Measurements from ENCODE around the gene RBFOX2.
"Not testable (repeated sequence)": the region's sequence is repeated elsewhere in the genome, so short reads cannot be mapped to it uniquely, and the experiment has no call there.

Gene RBFOX2

DNA sequence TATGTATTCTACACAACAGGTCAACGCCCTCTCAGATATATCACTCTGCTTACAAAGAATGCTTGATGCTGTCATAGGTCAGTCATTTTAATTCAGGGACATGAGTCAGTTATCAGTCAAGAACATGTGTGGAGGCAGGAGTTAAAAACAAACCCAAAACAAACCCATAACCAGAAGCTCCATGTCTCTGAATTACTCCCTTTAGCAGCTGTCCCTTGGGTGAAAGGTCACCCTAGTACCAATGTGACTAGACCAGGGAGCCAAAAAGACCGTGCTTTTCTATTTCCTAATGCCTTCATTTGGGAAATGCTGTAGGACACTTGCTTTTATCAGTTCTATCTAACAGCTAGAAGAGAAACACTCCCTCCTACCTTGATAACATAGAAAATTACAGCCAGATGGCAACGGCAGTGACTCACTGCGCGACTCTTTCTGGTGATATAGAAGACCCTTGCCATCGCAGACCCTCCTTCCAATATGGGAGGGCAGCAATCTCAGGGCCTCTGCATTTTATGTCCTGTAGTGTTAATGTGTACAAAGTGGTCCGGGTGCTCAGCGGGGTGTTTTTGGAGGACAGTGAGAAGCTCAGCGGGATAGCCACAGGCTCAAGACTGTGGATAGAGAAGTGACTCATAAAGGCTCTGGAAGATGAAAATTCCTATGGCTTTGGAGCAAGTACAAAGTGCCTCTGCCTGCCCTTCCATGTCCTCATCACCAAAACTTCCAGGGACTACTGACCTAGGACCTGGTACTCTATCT is 286.1 kb downstream of the RBFOX2 start:
- no peak for FAIRE-seq
- TF ChIP-seq, protein P1, sequence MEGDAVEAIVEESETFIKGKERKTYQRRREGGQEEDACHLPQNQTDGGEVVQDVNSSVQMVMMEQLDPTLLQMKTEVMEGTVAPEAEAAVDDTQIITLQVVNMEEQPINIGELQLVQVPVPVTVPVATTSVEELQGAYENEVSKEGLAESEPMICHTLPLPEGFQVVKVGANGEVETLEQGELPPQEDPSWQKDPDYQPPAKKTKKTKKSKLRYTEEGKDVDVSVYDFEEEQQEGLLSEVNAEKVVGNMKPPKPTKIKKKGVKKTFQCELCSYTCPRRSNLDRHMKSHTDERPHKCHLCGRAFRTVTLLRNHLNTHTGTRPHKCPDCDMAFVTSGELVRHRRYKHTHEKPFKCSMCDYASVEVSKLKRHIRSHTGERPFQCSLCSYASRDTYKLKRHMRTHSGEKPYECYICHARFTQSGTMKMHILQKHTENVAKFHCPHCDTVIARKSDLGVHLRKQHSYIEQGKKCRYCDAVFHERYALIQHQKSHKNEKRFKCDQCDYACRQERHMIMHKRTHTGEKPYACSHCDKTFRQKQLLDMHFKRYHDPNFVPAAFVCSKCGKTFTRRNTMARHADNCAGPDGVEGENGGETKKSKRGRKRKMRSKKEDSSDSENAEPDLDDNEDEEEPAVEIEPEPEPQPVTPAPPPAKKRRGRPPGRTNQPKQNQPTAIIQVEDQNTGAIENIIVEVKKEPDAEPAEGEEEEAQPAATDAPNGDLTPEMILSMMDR (IDR thresholded peaks at IDR 0.05; ENCODE audit: insufficient read depth, missing control alignments): no peak
- DNase-seq (ENCODE audit: insufficient read length, low spot score): no peak

DNA sequence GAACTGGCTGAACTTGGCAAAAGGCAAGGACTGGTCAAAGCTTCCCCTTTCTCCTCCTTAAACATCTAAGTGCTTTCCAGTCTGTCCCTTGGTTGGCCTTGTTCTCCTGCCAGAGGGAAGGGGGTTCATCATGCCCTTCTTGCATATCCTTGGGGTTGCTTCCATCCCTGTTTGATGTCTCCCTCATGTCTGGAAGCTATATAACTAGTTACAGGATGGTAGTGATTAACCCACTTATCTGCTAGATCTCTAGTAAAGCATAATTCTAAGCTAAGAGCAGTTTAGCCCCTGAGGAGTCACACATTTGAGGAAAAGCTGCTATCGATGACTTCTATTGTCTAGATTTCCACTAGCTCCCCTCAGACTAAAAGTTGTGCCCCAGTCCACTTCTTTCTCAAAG is 288.0 kb downstream of the RBFOX2 start:
- TF ChIP-seq, protein P1 (IDR thresholded peaks at IDR 0.05; ENCODE audit: insufficient read depth, missing control alignments): no peak
- DNase-seq (ENCODE audit: insufficient read length, low spot score) (no peak), FAIRE-seq (no peak)

DNA sequence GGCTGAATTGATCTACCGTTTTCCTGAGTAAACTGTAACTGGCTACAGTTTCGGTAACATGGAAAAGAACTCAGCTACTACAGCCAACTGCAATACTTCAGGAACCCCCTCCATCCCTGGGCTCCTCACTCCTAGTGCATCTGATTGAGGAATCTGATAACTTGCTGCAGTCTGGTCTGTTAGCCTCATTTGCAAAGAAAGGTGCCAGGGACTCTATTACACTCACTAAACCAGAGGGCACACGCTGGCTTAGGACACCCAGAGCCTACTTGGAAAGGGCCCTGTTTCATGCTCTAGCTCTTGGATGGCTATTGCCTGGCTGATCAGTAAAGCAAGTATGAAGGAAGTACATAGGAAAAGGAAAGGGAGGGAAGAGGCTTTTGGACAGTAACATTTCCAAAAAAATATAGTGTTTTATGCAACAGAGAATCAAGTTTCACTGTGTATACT is 288.7 kb downstream of the RBFOX2 start:
- no peak for FAIRE-seq
- TF ChIP-seq, protein P1 (IDR thresholded peaks at IDR 0.05; ENCODE audit: insufficient read depth, missing control alignments): no peak
- DNase-seq (ENCODE audit: insufficient read length, low spot score): no peak

DNA sequence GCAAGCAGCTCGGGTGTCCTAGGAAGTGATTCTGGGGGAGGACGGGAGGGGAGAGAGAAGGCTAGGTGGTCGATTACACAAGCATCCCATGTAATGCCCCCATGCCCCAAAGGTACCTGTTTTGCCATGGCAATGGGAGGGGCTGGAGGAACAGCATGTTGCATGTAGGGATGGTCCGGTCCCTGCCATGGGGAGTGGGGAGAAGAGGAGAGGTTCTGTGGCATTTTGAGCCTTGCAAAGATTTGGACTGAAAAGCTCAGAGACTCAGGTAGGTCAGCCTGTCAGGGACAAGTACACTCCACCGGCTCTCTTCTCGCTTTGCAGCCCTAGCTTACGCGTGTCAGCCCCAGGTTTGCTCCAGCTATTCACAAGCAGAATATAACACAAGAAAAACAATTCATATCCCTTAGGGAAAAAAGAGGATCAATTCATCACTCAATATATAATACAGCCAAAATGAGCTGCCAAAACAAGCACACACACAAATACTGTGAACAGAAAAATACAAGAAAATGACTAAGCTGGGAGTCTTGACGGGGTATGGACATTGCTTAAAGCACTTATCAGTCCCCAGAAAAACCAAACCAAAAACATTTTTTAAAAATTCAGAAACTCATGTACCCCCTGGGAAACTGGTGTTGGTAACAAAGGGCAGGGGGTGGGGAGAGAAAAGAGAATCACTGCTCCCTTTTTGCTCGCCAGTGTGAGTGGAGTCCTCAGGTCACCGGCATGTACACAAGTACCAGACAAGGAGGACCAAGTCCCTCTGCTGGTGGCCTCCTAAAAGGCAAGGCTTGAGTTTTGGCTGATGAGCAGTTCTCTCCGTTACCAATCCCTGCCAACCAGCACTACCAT is 289.3 kb downstream of the RBFOX2 start:
- FAIRE-seq: no peak

DNA sequence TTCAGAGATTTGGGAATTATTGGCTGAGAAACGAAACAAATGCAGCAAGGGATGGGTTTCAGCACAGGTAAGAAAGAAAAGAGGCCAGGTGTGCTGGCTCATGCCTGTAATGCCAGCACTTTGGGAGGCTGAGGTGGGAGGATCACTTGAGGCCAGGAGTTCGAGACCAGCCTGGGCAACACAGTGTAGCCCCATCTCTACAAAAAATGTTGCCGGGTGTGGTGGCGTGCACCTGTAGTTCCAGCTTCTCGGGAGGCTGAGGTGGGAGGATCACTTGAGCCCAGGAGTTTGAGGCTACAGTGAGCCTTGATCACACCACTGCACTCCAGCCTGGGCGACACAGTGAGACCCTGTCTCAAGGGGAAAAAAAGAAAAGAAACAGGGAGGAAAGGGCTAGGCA is 290.7 kb downstream of the RBFOX2 start:
- not testable (repeated sequence) for FAIRE-seq; DNase-seq (ENCODE audit: insufficient read length, low spot score)

More for the DNA sequence above, 289.3 kb downstream of the RBFOX2 start:
- TF ChIP-seq, protein P1 (IDR thresholded peaks at IDR 0.05; ENCODE audit: insufficient read depth, missing control alignments): no peak
- DNase-seq (ENCODE audit: insufficient read length, low spot score): no peak

DNA sequence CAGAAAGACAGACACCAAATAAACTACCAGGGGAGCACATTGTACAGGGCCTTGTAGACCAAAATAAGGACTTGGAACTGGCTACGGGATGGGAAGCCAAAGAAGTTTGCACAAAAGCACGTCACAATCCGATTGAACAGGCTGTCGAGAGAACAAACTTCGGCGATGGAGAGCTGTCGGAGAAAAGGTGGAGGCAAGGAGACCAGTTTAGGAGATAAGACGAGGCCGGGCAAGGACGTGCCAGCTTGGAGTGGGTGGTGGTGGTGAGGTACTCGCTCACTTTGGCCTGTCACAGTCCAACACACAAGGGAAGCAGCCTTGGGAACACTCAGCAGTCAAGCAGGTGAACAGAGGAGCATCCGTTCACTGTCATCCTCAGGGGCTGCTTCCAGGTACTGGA is 291.9 kb downstream of the RBFOX2 start:
- FAIRE-seq: no peak
- TF ChIP-seq, protein P1 (IDR thresholded peaks at IDR 0.05; ENCODE audit: insufficient read depth, missing control alignments): no peak
- no peak for DNase-seq (ENCODE audit: insufficient read length, low spot score)

DNA sequence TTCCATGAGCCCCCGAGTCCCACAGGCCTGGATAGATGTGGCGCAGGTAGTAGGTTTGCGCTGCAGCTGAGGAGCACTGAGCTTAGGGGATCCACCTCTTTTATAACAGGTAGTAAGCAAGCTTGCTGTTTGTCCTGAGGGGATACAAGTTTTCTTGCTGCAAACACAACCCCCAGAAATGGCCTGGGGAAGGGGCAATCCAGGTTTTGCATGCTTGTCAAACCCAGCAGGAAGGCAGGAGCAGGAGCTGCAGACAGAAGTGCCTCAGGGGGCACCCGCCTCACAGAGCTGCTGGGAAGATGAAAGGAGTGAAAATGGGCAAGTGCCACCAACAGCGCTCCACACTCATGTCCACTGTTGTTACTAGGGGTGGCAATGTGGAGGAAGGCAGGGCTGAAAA is 292.5 kb downstream of the RBFOX2 start:
- DNase-seq (ENCODE audit: insufficient read length, low spot score) (no peak), FAIRE-seq (no peak)
- TF ChIP-seq, protein P1 (IDR thresholded peaks at IDR 0.05; ENCODE audit: insufficient read depth, missing control alignments): no peak

Data from D721Med (cell line).